Cardiac muscle cell (in vitro differentiated cells and primary cell): ENCODE data around the gene CEP72. TPM values are rescaled to one million over a fixed set of nuclear protein-coding genes. Genes with fewer than 3 reads are reported as not detected.

Experiments
- DNase-seq, 2 donors: peaks; one replicate each; pipeline versions ENCODE4 v3.0.0 to v3.0.0-alpha.2; 2010 to 2017; ENCODE audit warnings: low read depth in 1 of 2, low spot score in 1 of 2
- H3K27ac ChIP-seq: fragments of 200-600 bp; sonication (generic); 2 replicates; pipeline ENCODE4 v1.5.1; 2016
- H3K27me3 ChIP-seq: fragments of 200-600 bp; sonication (generic); 2 replicates; pipeline ENCODE4 v1.6.0; 2016; ENCODE audit warnings: control low read depth
- H3K36me3 ChIP-seq: fragments of 200-600 bp; sonication (generic); 2 replicates; pipeline ENCODE4 v1.5.1; 2016; ENCODE audit warnings: control low read depth
- H3K4me1 ChIP-seq: fragments of 200-600 bp; sonication (generic); 2 replicates; pipeline ENCODE4 v1.8.1; 2017; ENCODE audit warnings: low read depth, mild to moderate bottlenecking, mixed run types
- H3K4me3 ChIP-seq: fragments of 200-600 bp; sonication (generic); 2 replicates; pipeline ENCODE4 v1.5.1; 2016; ENCODE audit warnings: mild to moderate bottlenecking
- H3K9me3 ChIP-seq: fragments of 200-600 bp; sonication (generic); 2 replicates; pipeline ENCODE4 v1.5.1; 2017; ENCODE audit warnings: low read depth, mild to moderate bottlenecking, control low read depth
- polyA plus RNA-seq: library from polyadenylated mRNA; unstranded; fragments of >200 nt; fragmentation: Nextera tagmentation; extraction: Ambion mirVana; gene quantifications from 2 replicates; pipeline ENCODE4 v1.2.1, GENCODE V29; 2016
- total RNA-seq: library from RNA; depleted of rRNA; stranded (reverse); fragments of >200 nt; gene quantifications from 2 replicates; pipeline ENCODE4 v1.2.3, GENCODE V29; 2016
- TF ChIP-seq, protein P1 (sequence below): IDR thresholded peaks from 2 replicates; pipeline ENCODE4 v1.5.1; 2012; ENCODE audit warnings: low read depth, mild to moderate bottlenecking, low read length

CEP72 gene
- total and polyA plus RNA-seq, 2 experiments from 2014 or later, result 6.6 to 8.5 TPM

DNA sequence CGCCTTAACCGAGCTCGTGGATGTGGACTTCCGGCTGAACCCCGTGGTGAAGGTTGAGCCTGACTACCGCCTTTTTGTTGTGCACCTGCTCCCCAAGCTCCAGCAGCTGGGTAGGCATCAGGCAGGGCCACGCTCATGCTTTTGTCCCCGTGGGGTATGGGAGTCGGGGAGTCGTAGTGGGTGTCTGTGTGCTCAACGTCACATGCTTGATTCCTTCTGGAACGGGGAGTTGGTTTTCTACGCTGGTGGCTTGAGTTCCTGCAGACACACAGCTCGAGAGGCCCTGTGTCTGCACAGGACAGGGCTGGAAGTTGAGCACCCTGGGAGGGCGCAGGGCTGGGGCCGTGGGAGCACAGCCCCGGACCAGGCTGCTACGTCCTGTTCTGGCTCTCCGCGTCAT is 8.0 kb downstream of the CEP72 start:
- TF ChIP-seq, protein P1, sequence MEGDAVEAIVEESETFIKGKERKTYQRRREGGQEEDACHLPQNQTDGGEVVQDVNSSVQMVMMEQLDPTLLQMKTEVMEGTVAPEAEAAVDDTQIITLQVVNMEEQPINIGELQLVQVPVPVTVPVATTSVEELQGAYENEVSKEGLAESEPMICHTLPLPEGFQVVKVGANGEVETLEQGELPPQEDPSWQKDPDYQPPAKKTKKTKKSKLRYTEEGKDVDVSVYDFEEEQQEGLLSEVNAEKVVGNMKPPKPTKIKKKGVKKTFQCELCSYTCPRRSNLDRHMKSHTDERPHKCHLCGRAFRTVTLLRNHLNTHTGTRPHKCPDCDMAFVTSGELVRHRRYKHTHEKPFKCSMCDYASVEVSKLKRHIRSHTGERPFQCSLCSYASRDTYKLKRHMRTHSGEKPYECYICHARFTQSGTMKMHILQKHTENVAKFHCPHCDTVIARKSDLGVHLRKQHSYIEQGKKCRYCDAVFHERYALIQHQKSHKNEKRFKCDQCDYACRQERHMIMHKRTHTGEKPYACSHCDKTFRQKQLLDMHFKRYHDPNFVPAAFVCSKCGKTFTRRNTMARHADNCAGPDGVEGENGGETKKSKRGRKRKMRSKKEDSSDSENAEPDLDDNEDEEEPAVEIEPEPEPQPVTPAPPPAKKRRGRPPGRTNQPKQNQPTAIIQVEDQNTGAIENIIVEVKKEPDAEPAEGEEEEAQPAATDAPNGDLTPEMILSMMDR, result no peak
- no peaks in the 10 kb centered on the region for H3K27me3 ChIP-seq
- peaks cover 10% of the 10 kb centered on the region for H3K36me3 ChIP-seq
- no peak overlapping the region for H3K27ac ChIP-seq
- no peak overlapping the region for H3K4me3 ChIP-seq
- H3K9me3 ChIP-seq, result no peaks in the 10 kb centered on the region
- no peak for DNase-seq
- no peaks in the 10 kb centered on the region for H3K4me1 ChIP-seq

DNA sequence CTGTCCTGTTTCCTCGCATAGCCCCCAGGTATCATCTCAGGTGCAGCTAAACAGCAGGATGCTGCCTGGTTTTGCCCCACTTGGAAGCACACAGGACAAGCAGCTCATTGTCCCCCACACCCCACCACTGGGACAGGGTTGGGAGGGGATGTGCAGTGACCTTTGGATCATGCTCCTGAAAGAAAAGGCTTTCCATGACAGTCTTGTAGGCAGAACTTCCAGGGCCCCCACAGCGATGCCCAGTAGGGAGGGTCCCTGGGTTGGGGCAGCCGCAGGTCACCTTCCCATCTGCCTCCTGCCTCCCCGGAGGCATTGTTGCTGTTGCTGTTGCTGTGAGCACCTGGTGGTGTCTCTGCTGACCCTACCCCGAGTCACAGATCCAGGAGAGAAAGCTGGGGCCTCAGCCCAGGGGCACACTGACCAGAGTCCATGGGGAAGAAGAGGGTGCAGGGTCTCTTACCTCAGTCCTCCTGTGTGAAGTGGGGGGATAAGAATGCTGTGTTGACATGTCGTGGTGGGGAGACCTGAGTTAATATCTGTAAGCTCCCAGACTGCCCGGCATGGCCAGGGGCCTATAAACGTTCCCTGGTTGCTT is 8.5 kb downstream of the CEP72 start:
- Histone ChIP-seq H3K9me3 (no peaks in the 10 kb centered on the region), H3K27me3 (no peaks in the 10 kb centered on the region), H3K27ac (no peak overlapping the region), H3K4me1 (no peaks in the 10 kb centered on the region), H3K36me3 (peaks cover 10% of the 10 kb centered on the region), H3K4me3 (no peak overlapping the region)
- DNase-seq, result no peak
- TF ChIP-seq, protein P1, result no peak

DNA sequence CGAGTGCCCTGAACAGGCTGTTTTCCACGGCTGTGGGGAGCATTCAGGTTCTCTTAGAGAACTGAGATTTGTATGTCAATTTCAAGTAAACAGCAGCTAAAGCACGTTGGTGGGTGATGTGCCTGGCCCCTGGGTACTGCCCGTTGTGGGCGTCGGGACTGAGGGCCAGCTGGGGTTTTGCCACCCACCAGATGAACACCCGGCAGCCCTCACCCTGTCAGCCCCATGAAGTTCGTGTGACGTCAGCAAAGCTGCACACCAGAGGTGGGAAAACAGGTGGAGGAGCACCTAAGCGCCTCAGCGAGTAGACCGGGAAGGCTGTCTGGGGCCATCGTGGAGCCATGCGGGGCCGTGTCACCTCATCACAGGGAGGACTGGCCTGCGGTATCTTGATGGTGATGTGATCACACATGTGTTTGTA is 9.2 kb downstream of the CEP72 start:
- Histone ChIP-seq H3K36me3 (peaks cover 10% of the 10 kb centered on the region), H3K4me1 (no peaks in the 10 kb centered on the region), H3K9me3 (no peaks in the 10 kb centered on the region), H3K27ac (no peak overlapping the region), H3K27me3 (no peaks in the 10 kb centered on the region), H3K4me3 (no peak overlapping the region)
- TF ChIP-seq, protein P1, result no peak
- DNase-seq, result no peak

DNA sequence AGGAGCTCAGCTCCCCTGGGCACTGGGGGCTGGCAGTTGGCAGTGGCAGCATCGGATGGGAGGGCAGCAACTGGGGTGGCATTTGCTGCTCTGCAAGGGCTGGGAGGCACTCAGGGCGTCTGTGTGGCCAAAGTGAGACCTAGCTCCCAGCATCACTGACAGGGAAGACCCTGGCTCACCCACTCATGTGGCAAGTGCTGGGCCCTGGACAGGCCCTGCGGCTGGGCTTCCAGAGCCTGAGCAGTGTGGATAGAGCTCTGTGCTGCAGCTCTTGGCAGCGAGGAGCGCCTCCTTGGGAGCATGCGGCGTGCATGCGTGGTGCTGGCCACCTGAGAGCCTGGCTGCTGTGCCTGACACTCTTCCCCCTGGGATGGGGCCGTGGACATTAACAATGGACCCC is 10.2 kb downstream of the CEP72 start:
- TF ChIP-seq, protein P1, result no peak
- Histone ChIP-seq H3K4me1 (no peaks in the 10 kb centered on the region), H3K4me3 (no peak overlapping the region), H3K27me3 (no peaks in the 10 kb centered on the region), H3K36me3 (peaks cover 10% of the 10 kb centered on the region), H3K9me3 (no peaks in the 10 kb centered on the region), H3K27ac (no peak overlapping the region)
- no peak for DNase-seq

DNA sequence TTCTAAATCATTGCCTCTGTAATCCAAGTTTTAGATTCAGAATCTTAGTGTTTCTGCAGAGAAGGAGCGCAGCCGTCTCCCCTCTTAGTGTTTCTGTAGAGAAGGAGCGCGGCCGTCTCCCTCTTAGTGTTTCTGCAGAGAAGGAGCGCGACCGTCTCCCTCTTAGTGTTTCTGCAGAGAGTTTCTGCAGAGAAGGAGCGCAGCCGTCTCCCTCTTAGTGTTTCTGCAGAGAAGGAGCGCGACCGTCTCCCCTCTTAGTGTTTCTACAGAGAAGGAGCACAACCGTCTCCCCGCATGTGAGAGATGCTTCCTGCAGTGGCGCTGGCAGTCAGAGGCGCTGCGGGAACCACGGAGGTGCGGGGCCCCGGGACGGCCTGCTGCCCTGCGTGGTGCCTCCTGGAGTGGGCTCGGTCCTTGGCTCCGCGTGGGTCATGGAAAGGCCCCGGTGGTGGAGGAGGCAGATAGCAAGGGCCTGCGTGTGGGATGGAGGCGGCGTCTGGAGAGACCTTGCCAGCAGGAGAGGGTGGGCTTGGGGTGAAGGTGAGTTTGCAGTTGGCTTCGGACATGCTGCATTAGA is 10.9 kb downstream of the CEP72 start:
- DNase-seq, result no peak
- H3K27me3 ChIP-seq, result no peaks in the 10 kb centered on the region
- TF ChIP-seq, protein P1, result no peak
- peaks cover 10% of the 10 kb centered on the region for H3K36me3 ChIP-seq
- H3K9me3 ChIP-seq, result no peaks in the 10 kb centered on the region
- H3K4me3 ChIP-seq, result no peak overlapping the region
- H3K4me1 ChIP-seq, result no peaks in the 10 kb centered on the region
- no peak overlapping the region for H3K27ac ChIP-seq
